OCI-LY1 (cell line): ENCODE measurements around the gene LMTK3.
"Not testable (repeated sequence)": the region's sequence is repeated elsewhere in the genome, so short reads cannot be mapped to it uniquely, and the experiment has no call there.

Experiments used
- H2AFZ ChIP-seq: fragments of 200-600 bp; sonication (generic), shearing (Covaris generic); 2 replicates; pipeline ENCODE4 v1.6.0; 2014; ENCODE audit warnings: antibody characterized with exemption, mild to moderate bottlenecking, low read length
- H3F3A ChIP-seq: fragments of 200-600 bp; sonication (generic), shearing (Covaris generic); 2 replicates; pipeline ENCODE4 v1.6.0; 2014; ENCODE audit warnings: mild to moderate bottlenecking, antibody characterized with exemption, low read length, moderate library complexity; ENCODE audit not compliant: insufficient read depth
- H3K27ac ChIP-seq: fragments of 200-600 bp; sonication (generic); 2 replicates; pipeline ENCODE4 v1.5.1; 2014; ENCODE audit warnings: low read length, mixed run types, mild to moderate bottlenecking, low read depth; ENCODE audit not compliant: poor library complexity, severe bottlenecking
- H3K27me3 ChIP-seq: fragments of 200-600 bp; sonication (generic); 2 replicates; pipeline ENCODE4 v1.6.0; 2014; ENCODE audit warnings: antibody characterized with exemption, mild to moderate bottlenecking, low read length, moderate library complexity; ENCODE audit not compliant: insufficient read depth
- H3K36me3 ChIP-seq: fragments of 200-600 bp; sonication (generic); 2 replicates; pipeline ENCODE4 v1.6.1; 2014; ENCODE audit warnings: mild to moderate bottlenecking, antibody characterized with exemption, low read length, moderate library complexity, mixed read lengths; ENCODE audit not compliant: insufficient read depth
- H3K4me1 ChIP-seq: fragments of 200-600 bp; sonication (generic); 2 replicates; pipeline ENCODE4 v1.5.1; 2014; ENCODE audit warnings: mild to moderate bottlenecking, low read length, moderate library complexity; ENCODE audit not compliant: insufficient read depth, severe bottlenecking
- H3K4me2 ChIP-seq: fragments of 200-600 bp; sonication (generic), shearing (Covaris generic); 2 replicates; pipeline ENCODE4 v1.6.1; 2014; ENCODE audit warnings: low read length
- H3K4me3 ChIP-seq: fragments of 200-600 bp; sonication (generic); 2 replicates; pipeline ENCODE4 v1.5.1; 2014; ENCODE audit warnings: low read length, low read depth, mild to moderate bottlenecking, mixed read lengths; ENCODE audit not compliant: poor library complexity, severe bottlenecking
- H3K79me2 ChIP-seq: fragments of 200-600 bp; shearing (Covaris generic); 2 replicates; pipeline ENCODE4 v1.6.1; 2016; ENCODE audit warnings: mixed run types, low read length, mixed read lengths; ENCODE audit not compliant: insufficient read depth
- H3K9ac ChIP-seq: fragments of 200-600 bp; sonication (generic), shearing (Covaris generic); 2 replicates; pipeline ENCODE4 v1.6.1; 2014; ENCODE audit warnings: mild to moderate bottlenecking, low read length, mixed read lengths
- H3K9me2 ChIP-seq: fragments of 200-600 bp; sonication (generic), shearing (Covaris generic); 2 replicates; pipeline ENCODE4 v1.6.1; 2014; ENCODE audit warnings: low read depth, mild to moderate bottlenecking, low read length, mixed read lengths
- H3K9me3 ChIP-seq: fragments of 200-600 bp; shearing (Covaris generic); 2 replicates; pipeline ENCODE4 v1.6.1; 2014; ENCODE audit warnings: low read length, mixed read lengths
- H4K20me1 ChIP-seq: fragments of 200-600 bp; sonication (generic), shearing (Covaris generic); 2 replicates; pipeline ENCODE4 v1.6.0; 2016; ENCODE audit warnings: mild to moderate bottlenecking, low read length; ENCODE audit not compliant: insufficient read depth
- EZH2 ChIP-seq: fragments of 200-600 bp; sonication (generic), shearing (Covaris generic); IDR thresholded peaks from 2 replicates; pipeline ENCODE4 v1.8.0; 2017; ENCODE audit warnings: borderline replicate concordance, mixed run types, mild to moderate bottlenecking, antibody characterized with exemption, low read length, moderate library complexity, mixed read lengths
- TF ChIP-seq, protein P1 (sequence below): fragments of 200-600 bp; sonication (generic), shearing (Covaris generic); IDR thresholded peaks from 2 replicates; pipeline ENCODE4 v1.5.1; 2017; ENCODE audit warnings: mild to moderate bottlenecking, antibody characterized with exemption, low read length, moderate library complexity, mixed read lengths

Gene LMTK3

DNA sequence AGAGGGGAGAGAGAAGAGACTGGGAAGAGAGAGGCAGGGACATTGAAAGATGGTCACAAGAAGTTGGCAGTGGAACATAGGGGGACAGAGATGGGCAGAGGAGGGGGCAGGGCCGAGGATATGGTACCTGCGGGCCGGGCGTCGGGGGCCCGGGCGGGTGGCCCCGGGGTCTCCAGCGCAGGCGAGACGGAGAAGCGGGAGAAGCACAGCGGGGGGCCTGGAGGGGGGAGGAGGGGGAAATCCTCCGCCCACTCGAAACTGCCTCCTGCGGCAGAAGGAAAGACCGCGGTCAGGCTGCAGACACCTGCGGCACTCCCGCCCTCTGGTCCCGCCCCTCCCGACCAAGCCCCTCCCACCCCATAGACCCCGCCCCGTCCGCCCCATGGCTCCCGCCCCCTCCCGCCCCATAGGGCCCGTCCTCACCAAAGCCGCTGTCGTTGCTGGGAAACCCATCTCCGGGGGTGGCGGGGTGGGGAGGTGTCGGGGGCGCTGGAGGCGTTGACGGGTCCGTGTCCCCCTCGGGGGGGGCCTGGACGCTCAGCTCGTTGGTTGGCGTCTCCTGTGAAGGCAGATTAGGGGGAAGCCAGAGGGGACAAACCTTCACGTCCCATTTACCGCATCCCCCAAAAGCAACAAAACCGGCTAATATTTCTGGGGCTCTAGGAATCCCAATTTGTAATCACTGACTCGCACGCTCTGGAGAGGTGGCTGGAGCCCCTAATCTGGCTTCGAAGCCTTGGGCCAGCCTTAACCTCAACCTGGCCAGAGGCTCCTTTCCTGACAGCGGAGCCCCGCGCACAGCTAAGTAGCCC is 20.4 kb downstream of the LMTK3 start:
- no peaks in the 10 kb centered on the region for H3K79me2 ChIP-seq
- no peak overlapping the region for H3K4me3 ChIP-seq
- no peaks in the 10 kb centered on the region for H3K9me3 ChIP-seq
- no peak overlapping the region for H3K9ac ChIP-seq
- no peaks in the 10 kb centered on the region for H3F3A ChIP-seq
- no peaks in the 10 kb centered on the region for H3K36me3 ChIP-seq
- H2AFZ ChIP-seq = no peak overlapping the region
- H4K20me1 ChIP-seq = no peaks in the 10 kb centered on the region
- no peak overlapping the region for H3K27ac ChIP-seq
- H3K27me3 ChIP-seq = no peaks in the 10 kb centered on the region
- TF ChIP-seq, protein P1, sequence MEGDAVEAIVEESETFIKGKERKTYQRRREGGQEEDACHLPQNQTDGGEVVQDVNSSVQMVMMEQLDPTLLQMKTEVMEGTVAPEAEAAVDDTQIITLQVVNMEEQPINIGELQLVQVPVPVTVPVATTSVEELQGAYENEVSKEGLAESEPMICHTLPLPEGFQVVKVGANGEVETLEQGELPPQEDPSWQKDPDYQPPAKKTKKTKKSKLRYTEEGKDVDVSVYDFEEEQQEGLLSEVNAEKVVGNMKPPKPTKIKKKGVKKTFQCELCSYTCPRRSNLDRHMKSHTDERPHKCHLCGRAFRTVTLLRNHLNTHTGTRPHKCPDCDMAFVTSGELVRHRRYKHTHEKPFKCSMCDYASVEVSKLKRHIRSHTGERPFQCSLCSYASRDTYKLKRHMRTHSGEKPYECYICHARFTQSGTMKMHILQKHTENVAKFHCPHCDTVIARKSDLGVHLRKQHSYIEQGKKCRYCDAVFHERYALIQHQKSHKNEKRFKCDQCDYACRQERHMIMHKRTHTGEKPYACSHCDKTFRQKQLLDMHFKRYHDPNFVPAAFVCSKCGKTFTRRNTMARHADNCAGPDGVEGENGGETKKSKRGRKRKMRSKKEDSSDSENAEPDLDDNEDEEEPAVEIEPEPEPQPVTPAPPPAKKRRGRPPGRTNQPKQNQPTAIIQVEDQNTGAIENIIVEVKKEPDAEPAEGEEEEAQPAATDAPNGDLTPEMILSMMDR = no peak
- no peak for TF ChIP-seq EZH2
- H3K9me2 ChIP-seq = no peaks in the 10 kb centered on the region
- H3K4me2 ChIP-seq = 0 out of 2 replicates have a peak overlapping the region, but pooled peaks have one; percentile 40
- peaks cover 8% of the 10 kb centered on the region for H3K4me1 ChIP-seq

- H3K4me2 ChIP-seq = no peak overlapping the region
- H3K36me3 ChIP-seq = no peaks in the 10 kb centered on the region
- H3K27me3 ChIP-seq = no peaks in the 10 kb centered on the region
- H3K9me2 ChIP-seq = no peaks in the 10 kb centered on the region
- H3K9ac ChIP-seq = no peak overlapping the region
- no peaks in the 10 kb centered on the region for H3F3A ChIP-seq
- no peaks in the 10 kb centered on the region for H3K79me2 ChIP-seq
- peaks cover 8% of the 10 kb centered on the region for H3K4me1 ChIP-seq
- H3K4me3 ChIP-seq = no peak overlapping the region
- TF ChIP-seq EZH2 = no peak
- TF ChIP-seq, protein P1 = peak; percentile 90
- H3K9me3 ChIP-seq = no peaks in the 10 kb centered on the region
- H4K20me1 ChIP-seq = no peaks in the 10 kb centered on the region
- no peak overlapping the region for H2AFZ ChIP-seq
- H3K27ac ChIP-seq = no peak overlapping the region
These were observed 21.9 kb downstream of the LMTK3 start for GRCh38 chr19:48489608-48490216.

- H3K9ac ChIP-seq, H3K79me2 ChIP-seq, H2AFZ ChIP-seq, H3K27me3 ChIP-seq, H3K4me2 ChIP-seq, H3K4me3 ChIP-seq, H3K27ac ChIP-seq, H3K9me3 ChIP-seq, H3F3A ChIP-seq, H3K36me3 ChIP-seq, H4K20me1 ChIP-seq, H3K9me2 ChIP-seq, H3K4me1 ChIP-seq: not testable (repeated sequence)
These were observed 23.2 kb downstream of the LMTK3 start for GRCh38 chr19:48488478-48488877.
